Measurements from ENCODE around the gene SALL3.
A peak's percentile ranks its signal among the peaks of the same experiment; 100 is the strongest.

Gene SALL3

DNA sequence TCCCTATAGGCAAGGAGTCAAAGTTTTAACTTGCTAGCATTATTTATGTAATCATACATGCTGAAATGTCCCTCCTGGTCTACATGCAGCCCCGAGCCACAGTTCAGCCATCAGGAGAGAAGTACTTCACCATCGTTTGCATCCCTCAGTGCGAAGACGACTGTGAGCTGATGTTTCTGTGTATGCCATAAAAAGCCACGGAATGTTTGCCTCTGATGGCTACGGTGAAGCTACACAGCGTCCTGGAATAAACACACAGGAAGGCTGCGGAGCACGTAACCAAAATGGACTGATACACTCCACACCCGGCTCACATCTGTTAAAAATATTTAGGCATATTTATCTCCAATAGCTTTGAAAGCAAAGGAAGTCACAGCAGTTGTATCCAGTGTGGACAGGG is 4.3 kb upstream of the SALL3 start:
- TF ChIP-seq, protein P1, sequence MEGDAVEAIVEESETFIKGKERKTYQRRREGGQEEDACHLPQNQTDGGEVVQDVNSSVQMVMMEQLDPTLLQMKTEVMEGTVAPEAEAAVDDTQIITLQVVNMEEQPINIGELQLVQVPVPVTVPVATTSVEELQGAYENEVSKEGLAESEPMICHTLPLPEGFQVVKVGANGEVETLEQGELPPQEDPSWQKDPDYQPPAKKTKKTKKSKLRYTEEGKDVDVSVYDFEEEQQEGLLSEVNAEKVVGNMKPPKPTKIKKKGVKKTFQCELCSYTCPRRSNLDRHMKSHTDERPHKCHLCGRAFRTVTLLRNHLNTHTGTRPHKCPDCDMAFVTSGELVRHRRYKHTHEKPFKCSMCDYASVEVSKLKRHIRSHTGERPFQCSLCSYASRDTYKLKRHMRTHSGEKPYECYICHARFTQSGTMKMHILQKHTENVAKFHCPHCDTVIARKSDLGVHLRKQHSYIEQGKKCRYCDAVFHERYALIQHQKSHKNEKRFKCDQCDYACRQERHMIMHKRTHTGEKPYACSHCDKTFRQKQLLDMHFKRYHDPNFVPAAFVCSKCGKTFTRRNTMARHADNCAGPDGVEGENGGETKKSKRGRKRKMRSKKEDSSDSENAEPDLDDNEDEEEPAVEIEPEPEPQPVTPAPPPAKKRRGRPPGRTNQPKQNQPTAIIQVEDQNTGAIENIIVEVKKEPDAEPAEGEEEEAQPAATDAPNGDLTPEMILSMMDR (IDR thresholded peaks at IDR 0.05; ENCODE audit: low read length, missing control alignments) = no peak

GRCh38 chr18:78975699-78976335 is 3.8 kb upstream of the SALL3 start:
- no peak overlapping the region for H3K4me3 ChIP-seq (replicated peaks; ENCODE audit: low read depth, low read length)
- no peak for DNase-seq (ENCODE audit: low read depth)
- TF ChIP-seq, protein P1 (IDR thresholded peaks at IDR 0.05; ENCODE audit: low read length, missing control alignments) = no peak

More for the DNA sequence above, 4.3 kb upstream of the SALL3 start:
- H3K4me3 ChIP-seq (replicated peaks; ENCODE audit: low read depth, low read length) = no peak overlapping the region
- DNase-seq (ENCODE audit: low read depth) = no peak

DNA sequence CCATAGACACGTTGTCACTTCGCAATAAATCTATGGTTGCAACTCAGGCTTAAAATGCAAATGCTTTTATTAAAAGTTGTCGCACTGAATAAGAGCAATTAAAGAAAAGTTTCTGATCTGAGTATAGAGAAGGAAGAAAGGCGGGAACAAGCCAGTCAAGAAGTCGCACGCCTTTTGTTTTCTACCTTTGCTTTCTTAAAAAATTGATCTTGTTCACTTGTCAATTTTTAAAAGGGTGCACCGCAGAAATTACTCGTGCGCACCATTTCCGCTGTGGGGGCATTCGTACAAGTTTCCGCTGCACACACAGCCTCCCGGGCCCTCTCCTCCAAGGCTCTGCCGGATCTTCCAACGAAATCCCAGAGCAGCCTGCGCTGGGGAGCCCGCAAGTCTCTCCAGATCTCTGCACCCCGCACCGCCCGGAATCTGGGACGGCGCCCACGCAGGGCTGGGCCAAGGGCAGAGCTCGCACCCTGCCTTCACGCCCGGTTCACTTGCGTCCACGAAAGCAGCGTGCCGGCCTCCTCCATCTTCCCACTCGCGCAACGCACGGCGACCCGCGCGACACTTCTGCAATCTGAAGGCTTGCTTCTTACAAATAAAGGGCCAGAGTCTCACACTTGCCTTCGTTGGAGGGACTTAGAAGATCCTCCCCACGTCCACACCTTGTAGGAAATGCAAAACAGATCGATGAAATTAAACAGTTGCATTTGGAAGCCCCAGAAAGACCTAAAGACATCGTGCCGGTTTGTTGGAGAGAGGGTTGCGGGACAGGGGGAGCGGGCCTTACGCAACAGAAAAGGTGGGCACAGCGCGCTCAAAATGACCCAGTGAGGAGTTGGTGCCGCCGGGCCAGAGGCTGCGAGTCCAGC is 2.6 kb upstream of the SALL3 start:
- DNase-seq (ENCODE audit: low read depth) = no peak
- no peak overlapping the region for H3K4me3 ChIP-seq (replicated peaks; ENCODE audit: low read depth, low read length)
- TF ChIP-seq, protein P1 (IDR thresholded peaks at IDR 0.05; ENCODE audit: low read length, missing control alignments) = no peak

- TF ChIP-seq, protein P1 (IDR thresholded peaks at IDR 0.05; ENCODE audit: low read length, missing control alignments) = no peak
- no peak overlapping the region for H3K4me3 ChIP-seq (replicated peaks; ENCODE audit: low read depth, low read length)
- DNase-seq (ENCODE audit: low read depth) = no peak
Measured at GRCh38 chr18:78977637-78978348, 1.8 kb upstream of the SALL3 start.

GRCh38 chr18:78978349-78979055 is 1.1 kb upstream of the SALL3 start:
- no peak overlapping the region for H3K4me3 ChIP-seq (replicated peaks; ENCODE audit: low read depth, low read length)
- TF ChIP-seq, protein P1 (IDR thresholded peaks at IDR 0.05; ENCODE audit: low read length, missing control alignments) = no peak
- DNase-seq (ENCODE audit: low read depth) = no peak

DNA sequence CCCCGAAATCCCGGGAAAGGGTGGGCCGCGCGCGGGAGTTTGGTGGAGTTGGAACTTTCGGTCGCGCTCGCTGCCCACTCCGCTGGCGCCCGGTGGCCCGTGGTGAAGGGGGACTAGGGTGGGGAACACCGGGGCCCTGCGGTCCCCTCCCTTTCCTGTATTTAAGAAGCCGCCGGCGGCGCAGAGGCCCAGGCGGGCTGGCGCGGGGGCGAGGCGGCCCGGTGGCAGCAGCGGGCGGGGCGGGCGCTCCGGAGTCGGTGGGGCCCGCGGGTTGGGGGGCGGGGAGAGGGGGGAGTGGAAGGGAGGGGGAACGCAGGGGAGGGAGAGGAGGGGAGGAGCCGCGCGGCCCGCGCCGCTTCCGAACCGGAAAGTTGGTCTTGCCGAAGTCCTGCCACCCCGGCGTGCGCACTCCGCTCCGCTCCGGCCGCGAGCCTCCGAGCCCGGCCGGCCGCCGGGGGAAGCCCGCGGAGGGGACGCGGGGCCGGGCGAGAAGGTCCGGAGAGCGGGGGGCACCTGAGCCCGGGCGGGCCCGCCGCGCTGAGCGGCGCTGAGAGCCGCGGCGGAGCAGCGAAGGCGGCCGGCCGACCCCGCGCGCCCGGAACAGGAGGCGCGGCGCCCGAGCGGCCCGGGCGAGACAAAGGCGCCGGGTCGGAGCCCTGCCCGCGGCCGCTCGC is 425 bp upstream of the SALL3 start:
- no peak overlapping the region for H3K4me3 ChIP-seq (replicated peaks; ENCODE audit: low read depth, low read length)
- TF ChIP-seq, protein P1 (IDR thresholded peaks at IDR 0.05; ENCODE audit: low read length, missing control alignments) = no peak
- DNase-seq (ENCODE audit: low read depth) = peak; percentile 20
